GM18907 (cell line): ENCODE data around the gene EXOSC10.
"Not testable (repeated sequence)": the region's sequence is repeated elsewhere in the genome, so short reads cannot be mapped to it uniquely, and the experiment has no call there.

Experiments used
- ATAC-seq: cut with Tn5 transposase; IDR thresholded peaks from one replicate; pipeline ENCODE4 v1.9.1; 2021; ENCODE audit warnings: mild to moderate bottlenecking, moderate library complexity; ENCODE audit not compliant: unreplicated experiment

EXOSC10 gene

DNA sequence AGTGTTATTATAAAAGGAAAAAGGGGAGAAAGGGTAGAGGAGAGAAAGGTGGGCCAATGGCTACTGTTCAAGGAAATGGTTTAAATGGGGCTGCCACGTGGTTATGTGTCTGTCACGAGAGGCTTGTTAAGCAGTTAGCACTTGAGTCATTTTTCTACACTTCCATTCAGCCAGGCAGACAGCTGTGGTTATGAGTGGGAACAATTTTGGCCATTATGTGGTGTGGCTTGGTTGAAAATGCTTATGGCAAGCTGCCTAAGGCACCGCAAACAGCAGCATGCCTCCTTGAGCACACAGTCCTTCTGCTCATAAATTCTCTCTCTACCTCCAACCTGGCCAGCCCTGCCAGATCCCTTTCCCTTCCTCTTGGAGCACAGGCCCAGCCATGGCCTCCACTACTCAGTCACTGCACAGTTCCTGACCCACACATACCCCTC, 36.7 kb downstream of the EXOSC10 start:
- ATAC-seq = no peak

DNA sequence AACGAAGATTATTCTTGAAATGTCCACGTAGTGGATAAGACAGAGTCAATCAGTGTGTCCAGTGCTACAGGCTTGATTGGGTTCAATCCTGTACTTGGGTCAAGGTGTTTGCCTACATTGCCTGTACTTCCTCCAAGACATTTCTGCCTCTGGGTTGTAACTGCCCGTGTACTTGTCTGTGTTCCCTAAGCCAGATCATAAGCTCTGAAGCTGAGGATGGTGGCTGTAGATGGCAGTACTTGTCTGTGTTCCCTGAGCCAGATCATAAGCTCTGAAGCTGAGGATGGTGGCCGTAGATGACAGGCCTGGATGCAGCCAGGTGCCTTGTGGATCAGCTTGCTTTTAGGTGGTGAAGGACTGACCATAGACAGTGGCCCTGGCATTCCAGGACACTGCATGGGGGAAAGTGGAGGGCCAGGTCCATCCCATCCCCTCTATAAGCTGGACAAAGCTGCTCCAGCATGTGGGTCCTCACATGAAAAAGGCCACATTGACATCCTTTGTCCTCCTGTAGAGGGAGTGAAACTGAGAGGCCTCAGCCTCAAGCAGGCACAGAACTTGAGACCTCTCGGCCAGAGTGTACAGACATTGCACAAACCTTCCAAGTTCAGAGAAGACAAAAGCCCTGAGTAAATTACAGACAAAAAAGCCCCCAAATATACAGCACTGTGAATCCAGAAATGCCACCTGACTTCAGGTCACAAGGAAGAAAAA, 37.9 kb downstream of the EXOSC10 start:
- ATAC-seq = no peak

DNA sequence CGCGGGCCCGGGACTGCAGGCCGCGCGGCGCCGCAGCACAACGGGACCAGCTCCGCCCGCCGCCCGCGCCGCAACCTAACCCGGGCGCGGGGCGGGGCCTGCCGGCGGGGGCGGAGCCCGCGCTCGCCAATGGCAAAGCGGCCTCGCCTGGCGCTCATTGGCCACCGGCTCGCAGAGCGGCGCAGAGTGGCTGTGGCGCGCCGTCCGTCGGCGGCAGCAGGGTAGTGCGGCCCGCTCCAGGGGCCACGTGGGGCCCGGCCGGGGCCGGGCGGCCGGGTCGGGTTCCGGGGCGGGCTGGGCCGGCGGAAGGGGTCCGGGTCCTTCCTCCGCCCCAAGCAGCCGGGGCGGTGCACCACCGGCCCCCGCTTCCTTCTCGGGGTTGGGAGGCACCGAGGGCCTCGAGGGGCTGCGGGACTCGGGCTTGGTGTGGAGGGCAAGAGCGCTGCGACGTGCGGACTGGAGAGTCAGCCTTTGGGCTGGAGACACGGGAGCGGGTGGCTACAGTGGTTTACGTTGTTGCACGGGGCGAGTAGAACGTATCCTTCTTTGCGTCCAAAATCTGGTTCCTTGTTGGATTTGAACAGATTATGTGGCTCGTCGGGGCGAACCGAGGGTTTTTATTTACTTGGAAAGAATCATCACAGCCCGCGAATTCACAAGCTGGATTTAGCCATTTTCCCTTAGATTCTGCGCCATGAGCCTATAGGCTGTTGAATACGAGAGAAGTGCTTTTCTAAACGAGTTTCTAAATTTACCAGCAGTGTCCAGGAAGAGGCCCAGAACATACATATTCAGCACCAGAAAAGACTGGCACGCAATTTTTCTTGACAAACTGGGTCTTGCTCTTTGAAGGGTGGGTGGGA, 39.5 kb downstream of the EXOSC10 start, which contains the start of gene SRM:
Gene SRM (minus strand): TSS at position 51 of the 863 bp plus-strand sequence. CDS start 75 bp downstream, outside the sequence.
- ATAC-seq = peak; percentile 83

DNA sequence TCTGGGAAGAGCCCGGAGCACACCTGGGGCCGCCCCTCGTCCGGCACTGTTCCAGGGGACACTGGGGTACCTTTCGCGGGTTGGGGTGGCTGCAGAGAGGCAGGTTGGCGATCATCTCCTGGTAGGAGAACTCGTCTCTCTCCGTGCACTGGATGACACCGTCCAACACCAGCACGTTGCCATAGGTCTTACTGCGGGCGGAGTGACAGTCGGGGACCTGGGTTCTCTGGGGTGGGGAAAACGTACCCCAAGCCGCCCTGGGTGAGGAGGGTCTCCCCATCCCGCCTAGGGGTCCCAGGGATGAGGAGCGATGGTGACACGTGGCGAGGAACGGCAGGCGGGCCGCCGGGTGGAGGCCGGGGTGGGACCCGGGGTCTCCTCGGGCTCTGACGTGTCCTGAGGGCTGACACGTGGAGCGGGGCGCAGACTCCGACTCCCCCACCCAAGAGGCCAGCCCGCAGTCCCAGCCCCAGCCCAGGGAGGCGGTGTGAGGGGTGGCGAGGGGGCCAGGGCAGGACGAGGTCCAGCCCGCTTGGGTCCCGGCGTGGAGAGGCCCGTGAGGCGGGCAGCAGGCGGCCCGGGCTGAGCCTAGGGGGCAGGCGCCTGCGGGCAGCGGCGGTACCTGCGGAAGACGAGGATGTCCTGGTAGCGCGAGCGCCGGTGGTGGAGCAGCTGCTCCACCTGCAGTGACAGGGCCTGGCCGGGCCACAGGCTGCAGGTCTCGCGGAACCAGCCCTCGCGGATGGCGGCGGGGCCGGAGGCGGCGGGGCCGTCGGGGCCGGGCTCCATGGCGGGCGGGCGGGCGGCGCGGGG, 40.3 kb downstream of the EXOSC10 start:
- ATAC-seq = peak; percentile 30

DNA sequence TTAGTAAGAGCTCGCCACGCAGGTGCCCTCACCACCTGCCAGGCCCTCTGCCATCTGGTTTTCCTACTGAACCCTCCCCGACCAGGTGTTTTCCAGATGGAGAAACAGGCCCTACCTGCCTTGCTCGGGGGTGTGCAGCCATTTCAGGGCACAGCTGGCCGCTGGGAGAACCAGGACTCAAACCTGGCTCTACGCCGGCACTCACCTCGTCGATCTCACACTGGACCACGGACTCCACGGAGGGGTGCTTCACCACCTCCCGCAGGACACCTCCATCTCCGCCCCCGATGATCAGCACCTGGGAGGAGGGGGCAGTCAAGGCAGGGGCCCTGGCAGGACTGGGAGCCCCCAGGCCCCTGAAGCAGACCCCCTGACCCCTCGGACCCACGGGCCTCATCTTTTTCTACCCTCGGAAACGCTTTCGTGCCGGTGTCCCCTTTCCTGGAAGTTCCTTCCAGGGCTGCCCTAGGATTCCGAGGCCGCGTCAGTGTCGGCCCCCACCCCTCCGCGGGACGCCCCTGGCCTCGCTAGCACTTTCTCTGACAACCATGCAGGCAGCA, 41.0 kb downstream of the EXOSC10 start:
- no peak for ATAC-seq

DNA sequence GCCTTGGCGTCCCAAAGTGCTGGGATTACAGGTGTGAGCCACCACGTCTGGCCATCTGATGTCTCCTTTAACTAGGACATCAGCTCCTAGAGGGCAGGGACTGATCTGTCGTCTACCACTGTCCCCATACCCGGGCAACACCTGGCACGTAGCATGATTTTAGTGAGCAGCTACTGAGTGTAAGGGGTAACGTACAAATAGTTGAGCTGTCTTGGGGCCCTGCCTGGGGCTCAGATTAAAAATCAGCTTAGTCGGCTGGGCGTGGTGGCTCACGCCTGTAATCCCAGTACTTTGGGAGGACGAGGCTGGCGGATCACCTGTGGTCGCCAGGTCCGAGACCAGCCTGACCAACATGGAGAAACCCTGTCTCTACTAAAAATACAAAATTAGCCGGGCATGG, 41.6 kb downstream of the EXOSC10 start:
- no peak for ATAC-seq

DNA sequence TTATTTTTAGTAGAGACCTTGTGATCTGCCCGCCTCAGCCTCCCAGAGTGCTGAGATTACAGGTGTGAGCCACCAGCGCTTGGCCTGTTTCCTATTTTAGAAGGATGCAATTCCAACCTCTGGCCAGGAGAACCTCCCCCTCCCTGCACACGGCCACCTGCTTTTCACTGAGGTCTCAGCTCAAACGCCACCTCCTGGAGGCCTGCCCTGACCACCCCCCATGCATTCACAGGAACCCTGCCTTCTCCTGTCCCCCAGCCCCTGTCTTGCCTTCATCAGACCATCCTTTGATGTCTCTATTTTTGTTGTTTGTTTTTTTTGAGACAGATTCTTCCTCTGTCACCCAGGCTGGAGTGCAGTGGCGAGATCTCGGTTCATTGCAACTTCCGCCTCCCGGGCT, 42.2 kb downstream of the EXOSC10 start:
- no peak for ATAC-seq

DNA sequence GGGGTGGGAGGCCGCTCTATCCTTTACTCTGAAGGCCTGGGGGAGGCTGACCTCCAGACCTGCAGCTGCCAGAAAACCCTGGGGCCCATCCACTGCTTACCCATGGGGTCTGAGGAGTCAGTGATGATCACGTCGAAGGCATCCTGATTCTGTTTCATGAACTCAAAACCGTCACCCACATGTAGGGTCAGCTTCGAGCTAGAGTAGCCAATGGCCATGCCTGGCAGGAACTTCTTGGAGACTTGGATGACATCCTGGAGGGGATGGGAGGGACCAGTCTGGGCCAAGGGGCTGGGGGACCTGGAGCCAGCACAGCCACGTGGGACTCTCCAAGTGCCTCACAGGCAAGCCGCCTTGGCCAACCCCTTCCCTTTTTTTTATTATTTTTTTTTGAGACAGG, 43.2 kb downstream of the EXOSC10 start:
- ATAC-seq = no peak

DNA sequence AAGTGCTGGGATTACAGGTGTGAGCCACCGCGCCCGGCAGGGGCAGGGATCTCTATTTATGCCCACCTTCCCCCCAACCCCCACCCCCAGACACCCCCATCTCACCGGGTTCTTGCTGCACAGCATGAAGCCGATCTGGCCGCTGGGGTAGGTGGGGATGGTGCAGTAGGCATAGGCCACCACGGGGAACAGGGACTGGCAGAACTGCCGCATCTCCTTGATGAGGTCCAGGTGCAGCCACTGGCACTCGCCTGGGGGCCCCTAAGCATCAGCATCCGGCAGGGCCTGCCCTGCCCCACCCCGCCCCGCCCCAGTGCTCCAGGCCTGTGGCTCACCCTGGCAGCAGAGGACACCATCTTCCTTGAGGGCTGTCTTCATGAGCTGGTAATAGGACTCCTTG, 44.0 kb downstream of the EXOSC10 start:
- no peak for ATAC-seq

DNA sequence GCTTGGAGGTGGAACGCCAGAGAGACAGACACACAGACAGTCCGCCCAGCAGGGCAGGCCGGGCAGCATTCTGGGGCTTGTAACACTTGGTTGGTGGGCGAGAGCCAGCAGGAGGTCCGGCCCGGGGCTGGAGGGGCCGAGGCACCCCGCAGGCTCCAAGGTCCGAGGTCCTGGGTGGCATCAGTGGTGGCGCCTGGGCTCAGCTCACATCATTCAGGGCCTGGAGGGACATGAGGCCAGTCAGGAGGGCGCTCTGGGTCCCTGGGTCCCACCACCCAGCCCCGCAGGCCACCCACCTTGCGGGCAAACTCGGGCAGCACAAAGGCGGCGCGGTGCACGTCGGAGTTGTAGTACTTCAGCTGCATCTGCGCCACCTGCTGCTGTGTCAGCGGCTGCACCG, 45.0 kb downstream of the EXOSC10 start:
- no peak for ATAC-seq

DNA sequence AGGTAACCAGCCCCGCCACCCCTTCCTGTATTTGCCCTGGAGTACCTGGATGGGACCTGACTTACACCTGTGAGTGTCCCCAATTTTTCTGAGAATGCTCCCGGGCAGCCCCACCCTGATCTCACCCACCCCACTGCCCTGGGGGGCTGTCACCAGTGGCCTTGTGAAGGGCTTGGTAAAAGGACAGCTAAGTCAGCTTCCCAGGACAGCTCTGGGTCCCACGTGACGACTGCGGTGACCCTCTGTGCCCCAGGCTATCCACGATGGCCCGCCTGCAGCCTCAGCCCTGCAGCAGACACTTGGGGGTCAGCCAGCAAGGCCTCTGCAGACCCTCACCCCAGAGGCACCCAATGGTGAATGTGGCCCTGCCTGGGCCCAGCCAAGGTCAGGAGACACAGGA, 45.5 kb downstream of the EXOSC10 start:
- ATAC-seq = no peak

DNA sequence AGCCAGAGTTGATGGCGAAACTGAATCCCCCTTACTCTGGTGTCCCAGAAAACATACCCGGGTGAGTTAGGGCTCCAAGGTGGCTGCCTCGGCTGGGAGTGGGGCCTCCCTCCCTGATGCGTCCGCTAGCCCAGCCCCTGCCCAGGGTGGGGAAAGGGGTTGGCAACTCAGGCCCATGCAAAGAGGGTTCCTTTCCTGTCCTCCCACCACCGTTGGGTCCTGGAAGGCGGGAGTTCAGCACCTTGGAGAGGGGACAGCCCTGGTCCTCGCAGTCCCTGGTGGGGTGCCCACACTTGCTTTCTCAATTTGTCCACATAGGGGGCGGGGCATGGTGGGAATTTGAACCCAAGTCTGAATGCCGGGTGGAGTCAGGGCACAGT, 45.9 kb downstream of the EXOSC10 start:
- ATAC-seq = no peak

DNA sequence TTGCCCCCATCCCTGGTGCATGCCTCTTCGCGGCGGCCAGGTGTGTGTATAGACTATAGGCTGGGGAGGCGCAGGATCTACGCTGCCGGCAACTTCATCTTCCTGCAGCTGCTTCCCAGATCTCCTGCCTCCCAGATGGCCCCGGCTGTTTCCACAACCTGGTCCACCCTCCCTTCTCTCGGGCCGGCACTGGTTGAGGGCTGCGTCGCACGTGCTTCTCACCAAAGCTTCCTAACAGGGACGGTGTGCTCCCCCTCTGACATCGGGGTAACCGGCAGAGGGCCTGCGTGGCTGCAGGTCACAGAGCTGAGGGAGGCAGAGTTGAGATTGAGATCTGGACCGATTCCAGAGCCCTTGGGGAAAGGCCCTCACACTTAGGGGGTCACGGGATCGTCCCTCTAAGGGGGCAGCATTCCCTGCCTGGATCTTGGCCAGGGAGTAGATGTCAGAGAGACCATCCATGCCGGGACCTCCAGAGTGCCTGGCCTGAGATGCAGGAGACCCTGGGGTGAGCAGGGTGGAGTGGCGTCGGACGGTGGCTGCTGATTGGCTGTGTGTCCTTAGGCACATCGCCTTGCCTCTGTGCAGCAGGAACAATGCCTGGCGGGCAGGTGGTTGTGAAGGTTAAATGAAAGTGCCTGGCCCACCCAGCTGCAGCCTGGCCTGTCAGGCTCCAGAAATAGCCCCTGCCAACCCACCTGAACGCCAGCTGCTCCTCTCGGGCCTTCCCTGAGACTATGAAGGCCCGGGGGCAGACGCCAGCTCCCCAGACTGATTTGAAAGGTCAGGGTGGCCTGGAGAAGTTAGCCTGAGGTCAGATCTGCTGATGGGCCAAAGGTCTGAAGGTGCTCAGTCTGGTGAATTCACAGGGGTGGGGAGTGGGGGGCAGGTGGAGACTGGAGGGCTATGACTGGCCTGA, 46.6 kb downstream of the EXOSC10 start:
- ATAC-seq = no peak

DNA sequence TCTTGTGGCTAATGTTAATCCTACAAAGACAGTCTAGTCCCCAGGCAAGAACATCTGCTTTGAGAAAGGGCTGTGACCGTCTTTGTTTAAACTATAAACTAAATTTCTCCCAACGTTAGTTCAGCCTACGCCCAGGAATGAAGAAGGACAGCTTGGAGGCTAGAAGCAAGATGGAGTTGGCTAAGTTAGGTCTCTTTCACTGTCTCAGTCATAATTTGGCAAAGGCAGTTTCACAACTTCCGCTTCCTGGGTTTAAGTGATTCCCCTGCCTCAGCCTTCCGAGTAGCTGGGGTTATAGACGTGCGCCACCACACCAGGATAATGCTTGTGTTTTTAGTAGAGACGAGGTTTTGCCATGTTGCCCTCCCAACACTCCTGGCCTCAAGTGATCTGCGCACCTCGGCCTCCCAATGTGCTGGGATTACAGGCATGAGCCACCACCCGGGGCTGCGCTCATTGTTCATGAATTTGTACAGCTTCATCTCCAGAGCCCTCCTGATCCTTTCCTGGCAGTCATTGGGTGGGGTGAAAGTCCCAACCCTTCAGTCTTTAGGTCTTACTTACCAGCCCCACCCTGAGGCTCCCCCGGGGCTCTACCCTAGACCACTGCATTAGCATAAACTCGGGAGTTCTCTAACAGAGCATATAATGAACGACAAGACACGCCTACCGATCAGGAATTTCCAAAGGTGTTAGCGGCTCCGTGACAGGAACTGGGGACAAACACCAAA, 47.7 kb downstream of the EXOSC10 start:
- ATAC-seq = no peak

DNA sequence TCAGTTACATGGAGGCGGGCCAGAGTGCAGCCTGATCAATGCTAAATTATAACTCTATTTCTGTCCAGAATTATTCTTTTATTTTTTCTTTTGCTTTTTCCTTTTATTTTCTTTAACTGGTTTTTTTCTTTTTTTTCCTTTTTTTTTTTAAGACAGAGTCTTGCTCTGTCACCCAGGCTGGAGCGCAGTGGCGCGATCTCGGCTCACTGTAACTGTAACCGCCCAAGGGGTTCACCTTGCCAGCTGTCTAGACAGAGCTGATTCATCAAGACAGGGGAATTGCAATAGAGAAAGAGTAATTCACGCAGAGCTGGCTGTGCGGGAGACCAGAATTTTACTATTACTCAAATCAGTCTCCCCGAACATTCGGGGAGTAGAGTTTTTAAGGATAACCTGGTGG, 48.5 kb downstream of the EXOSC10 start:
- ATAC-seq = not testable (repeated sequence)

DNA sequence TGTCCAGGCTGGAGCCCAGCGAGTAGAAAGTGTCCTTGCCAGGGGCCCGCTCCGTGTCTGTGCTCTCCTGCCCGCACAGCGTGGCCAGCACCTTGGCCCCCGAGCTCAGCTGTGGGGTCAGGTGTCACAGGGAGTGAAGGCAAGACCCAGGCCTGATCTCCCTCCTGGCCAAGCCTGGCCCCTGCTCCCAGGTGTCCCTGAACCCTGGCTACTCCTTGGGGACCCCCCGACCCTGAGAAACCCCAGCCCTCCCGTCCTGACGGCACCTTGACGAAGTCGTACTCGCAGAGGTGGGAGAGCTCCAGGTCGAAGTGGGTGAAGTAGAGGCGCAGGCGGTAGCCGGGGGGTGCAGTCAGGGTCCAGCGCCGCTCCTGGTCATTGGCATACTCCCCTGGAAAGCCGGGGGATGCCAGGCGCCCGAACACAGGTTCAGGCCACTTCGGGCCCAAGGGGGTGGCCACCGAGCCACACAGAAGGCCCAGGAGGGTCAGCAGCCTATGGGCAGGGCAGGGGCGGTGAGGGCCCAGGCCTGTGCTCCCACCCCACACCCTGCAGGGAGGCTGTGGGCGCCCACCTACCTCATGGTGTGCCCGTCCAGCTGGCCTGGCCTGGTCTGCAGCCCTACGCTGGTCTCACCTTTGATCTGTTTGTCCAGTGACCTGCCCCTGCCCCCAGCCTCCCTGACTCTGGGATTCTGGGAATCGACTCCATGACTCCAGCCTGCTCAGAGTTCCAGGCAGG, 52.9 kb downstream of the EXOSC10 start, which contains the start of gene MASP2:
Gene MASP2 (minus strand): TSS at position 615 of the 741 bp plus-strand sequence. CDS start 32 bp downstream, at position 583.
- ATAC-seq = no peak

DNA sequence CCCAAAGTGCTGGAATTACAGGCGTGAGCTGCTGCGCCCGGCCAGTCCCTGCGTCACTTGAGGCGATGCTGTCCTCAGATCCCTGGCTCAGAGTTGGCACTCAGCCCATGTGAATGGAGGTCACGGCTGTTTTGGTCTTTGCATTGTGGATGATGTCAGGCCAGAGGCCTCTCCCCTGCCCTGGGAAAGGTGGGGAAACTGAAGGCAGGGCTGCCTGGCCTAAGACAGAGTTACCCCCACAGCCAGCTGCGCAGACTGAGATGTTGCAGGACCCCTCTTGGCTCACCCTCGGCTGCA, 53.5 kb downstream of the EXOSC10 start:
- no peak for ATAC-seq

DNA sequence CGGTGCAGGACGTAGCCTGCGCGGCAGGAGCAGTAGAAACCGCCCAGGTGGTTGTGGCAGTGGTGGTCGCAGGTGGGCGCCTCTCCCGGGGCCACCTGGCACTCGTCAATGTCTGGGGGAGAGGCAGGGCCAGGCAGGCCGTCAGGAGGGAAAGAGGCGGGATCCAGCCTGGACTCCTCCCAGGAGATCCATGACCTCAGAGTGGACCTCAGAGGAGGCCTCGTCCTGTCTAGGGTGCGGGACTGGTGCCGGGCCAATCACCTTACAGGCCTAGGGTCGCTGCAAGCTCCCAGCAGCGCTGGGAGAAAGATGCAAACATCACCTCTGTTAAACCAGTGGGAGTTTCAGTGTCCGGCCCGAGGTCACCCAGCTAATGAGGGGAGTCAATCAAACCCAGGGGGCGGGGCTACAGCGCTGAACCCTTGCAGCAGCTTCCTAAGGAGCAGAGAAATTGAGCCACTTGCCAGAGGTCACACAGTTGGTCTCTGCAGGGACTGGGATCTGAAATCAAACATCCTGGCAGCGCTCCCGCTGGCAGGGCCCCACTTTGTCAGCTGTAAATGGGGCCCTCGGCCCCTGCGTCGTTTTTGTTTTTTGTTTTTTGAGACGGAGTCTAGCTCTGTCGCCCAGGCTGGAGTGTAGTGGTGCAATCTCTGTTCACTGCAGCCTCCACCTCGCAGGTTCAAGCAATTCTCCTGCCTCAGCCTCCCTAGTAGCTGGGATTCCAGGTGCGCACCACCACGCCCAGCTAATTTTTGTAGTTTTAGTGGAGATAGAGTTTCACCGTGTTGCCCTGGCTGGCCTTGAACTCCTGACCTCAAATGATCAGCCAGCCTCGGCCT, 54.0 kb downstream of the EXOSC10 start:
- no peak for ATAC-seq
